AG08395 (cell line): Measurements from ENCODE around the gene SPACA5.
"Not testable (repeated sequence)": the region's sequence is repeated elsewhere in the genome, so short reads cannot be mapped to it uniquely, and the experiment has no call there.

ENCODE experiments used
- DNase-seq: peaks from one replicate; pipeline ENCODE4 v3.0.0; 2012; ENCODE audit warnings: mixed read lengths, low spot score

Gene SPACA5

DNA sequence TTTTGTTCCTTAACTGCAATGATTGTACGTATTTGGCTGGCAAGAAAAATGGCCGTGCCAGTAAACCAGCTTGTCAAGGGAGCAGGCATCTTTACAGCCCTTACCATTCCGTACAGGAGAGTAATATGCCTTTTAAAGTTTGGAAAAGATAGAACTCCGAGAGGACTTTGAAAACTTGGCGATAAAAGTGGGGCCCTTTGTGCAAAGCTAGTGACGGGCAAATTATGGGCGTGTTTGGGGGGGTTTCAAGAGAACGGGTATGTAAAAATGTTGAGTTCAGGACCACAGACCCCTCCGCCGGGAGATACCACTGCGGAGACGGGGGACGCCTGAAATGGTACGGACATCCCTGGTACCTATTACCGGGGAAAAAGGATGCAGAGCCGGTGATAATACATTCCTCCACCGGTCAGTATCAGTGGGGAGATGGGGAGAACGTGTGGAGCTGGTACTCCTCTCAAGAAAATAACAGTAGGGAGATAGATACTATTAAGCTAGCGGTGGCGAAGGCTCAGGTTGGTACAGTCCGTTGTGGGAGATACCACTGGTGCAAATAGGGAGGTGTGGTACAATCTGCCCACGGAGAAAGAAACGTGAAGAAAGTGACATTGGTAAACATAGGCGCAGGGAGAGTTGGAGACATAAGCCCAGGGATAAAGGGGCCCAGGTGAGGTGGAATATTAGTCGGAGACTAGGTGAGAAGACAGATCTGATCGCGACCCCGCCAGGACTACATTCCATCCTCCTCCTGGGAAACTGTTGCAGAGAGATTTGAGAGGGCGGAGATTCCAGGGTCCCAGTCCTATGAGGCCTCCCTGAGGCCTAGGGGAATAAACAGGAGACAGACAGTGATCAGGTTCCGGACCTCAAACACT is 14.5 kb downstream of the SPACA5 start:
- DNase-seq: peak; percentile 61

DNA sequence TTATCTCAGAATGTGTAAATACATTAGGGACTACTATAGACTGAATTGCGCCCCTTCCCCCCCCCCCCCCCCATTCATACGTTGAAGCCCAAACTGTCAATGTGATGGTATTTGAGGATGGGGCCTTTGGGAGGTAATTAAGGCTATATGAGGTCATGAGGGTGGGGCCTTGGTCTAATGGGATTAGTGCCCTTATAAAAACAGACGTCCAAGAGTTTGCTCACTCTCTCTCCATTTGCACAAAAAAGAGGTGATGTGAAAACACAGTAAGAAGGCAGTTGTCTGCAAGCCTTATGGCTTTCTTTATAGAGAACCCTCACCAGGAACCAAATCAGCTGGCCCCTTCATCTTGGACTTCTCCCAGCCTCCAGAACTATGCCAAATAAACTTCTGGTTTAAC is 15.3 kb downstream of the SPACA5 start:
- no peak for DNase-seq

DNA sequence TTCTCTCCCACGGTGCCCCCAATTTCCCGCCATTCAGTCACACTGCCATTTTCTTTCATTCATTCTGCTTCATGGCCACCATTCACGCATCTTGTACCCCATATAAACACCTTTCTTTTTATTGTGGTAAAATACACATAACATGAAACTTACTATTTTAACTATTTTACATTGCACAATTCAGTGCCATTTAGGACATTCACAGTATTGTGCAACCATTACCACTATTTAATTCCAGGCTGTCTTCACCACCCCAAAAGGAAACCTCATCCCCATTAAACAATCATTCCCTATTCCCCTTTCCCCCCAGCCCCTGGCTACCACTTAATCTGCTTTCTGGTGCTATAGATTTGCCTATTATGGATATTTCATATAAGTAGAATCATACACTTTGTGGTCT is 15.9 kb downstream of the SPACA5 start:
- DNase-seq: no peak

DNA sequence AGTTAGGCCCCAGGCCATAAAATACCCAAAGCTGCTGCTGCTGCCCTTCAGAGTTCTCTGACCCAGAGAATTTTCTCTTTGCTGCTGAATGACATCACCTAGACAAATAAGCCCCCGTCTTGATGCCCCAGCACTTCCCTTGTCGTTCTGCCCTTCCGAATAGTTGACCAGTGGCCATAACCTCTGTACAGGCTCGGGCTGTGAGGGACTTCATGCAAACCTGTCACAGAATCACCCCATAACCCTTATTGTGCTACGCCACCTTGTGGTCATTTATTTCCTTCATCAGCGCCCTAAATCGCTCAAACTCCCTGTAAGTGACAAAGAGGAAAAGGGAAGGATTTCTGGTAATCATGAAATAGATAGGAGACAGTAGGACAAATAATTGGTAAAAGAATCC is 18.8 kb downstream of the SPACA5 start:
- peak; percentile 31 for DNase-seq

DNA sequence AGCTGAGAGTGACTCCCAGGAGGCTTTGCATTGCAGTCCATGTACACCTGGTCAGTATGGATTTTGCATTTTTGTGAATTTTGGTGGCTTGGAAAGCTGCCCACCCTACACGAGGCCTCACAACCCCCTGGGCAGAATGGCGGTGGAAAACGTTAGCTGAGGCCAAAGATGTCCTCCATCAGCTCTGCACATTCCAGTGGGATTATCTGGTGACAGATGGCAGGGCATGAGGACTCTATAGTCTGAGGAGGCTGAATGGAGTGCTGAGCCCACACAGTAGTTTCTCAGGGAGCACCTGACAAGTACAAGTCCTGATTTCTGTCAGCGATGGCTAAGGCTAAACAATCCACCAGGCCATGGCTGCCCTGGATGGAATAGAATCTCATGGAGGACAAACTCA is 20.8 kb downstream of the SPACA5 start:
- DNase-seq: not testable (repeated sequence)

DNA sequence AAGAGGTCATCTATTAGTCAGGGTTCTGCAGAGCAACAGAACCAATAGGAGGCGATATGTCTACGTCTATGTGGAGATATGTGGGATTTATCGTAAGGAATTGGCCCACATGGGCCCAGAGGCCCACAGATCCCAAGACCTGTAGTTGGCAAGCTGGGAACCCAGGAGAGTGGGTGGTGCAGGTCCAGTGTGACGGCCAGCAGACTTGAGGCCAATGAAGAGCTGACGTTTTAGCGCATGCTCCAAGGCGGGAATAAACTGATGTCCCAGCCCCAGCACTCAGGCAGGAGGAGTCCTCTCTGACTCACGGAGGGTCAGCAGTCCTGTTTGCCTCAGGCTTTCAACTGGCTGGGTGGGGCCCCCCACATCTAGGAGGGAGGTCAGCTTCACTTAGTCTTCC is 21.3 kb downstream of the SPACA5 start:
- DNase-seq: no peak

DNA sequence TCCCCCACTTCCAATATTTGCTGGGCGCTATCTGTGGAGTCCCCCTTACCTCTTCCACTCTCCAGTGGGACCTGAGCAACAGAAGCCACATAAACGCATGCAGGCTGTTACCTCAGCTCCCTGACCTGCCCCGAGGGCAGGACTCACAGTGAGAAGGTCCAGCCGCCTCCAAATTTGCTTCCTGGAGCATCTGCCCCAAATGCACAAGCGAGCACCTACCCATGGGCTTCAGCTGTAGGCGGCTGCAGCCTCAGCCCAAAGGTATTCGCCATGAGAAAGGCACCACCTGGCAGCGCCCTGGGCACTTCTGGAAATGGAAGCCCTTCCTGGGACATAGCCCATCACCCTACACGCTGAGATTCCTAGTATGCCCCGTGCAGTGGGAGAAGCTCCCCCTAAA is 23.4 kb downstream of the SPACA5 start:
- DNase-seq: no peak

DNA sequence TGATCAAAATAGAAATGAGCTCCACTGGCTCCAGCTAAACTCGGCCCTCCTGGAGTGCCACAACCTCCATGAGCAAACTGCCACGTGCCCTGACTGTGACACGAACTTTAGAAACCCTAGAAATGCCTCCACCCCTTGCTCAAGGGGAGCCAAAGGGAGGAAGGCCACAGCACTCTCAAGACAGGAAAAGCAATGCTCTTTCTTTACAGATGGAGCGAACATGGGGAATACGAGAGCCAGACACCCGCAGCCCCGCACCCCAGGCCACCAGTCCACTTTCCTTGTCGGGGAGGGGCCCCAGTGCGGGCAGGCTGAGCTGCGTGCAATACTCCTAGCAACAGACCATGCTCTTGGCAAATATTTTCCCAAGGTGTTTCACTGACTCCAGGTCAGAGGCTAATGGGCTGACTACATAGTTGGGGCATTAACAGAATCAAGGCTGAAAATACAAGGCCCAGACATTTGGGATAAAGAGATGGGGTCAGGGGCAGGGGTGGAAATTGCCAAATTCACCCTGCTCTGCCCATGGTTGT is 23.9 kb downstream of the SPACA5 start:
- not testable (repeated sequence) for DNase-seq

DNA sequence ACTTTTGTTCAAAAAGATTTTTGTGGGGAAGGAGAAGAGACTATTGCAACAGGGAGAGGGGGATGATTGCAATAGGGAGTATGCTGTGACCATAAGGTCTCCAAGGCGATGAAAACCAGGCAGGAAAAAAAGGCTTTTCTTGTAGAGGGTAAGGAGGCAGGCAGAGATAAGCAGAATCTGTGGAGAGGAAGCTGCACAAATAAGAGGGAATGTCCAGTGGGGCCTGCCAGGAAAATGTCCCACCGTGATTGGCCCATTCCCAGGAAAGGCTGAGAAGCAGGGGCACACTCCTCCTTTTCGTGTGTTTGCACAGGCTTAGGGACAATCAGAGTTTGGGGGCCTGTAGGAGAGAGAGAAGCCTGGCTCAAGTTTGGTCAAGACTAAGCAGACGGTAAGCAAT is 29.1 kb downstream of the SPACA5 start:
- DNase-seq: no peak

DNA sequence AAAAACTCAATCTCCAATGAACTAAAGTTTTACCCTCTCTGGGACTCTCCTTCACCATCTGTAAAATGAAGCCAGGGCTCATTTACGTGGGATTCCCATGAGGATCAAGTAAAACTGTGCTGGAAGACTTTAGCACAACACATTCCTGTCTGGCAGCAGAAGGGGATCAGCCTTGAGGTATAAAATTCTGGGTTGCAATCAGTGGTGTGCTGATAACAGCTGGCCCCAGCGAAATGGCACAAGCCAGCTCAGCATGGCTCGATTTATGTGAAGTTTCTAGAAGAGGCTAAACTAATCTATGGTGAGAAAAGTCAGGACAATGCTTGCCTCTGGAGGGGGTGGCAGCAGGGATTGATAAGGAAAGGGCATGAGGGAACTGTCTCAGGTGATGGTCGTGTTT is 36.3 kb downstream of the SPACA5 start:
- DNase-seq: no peak

DNA sequence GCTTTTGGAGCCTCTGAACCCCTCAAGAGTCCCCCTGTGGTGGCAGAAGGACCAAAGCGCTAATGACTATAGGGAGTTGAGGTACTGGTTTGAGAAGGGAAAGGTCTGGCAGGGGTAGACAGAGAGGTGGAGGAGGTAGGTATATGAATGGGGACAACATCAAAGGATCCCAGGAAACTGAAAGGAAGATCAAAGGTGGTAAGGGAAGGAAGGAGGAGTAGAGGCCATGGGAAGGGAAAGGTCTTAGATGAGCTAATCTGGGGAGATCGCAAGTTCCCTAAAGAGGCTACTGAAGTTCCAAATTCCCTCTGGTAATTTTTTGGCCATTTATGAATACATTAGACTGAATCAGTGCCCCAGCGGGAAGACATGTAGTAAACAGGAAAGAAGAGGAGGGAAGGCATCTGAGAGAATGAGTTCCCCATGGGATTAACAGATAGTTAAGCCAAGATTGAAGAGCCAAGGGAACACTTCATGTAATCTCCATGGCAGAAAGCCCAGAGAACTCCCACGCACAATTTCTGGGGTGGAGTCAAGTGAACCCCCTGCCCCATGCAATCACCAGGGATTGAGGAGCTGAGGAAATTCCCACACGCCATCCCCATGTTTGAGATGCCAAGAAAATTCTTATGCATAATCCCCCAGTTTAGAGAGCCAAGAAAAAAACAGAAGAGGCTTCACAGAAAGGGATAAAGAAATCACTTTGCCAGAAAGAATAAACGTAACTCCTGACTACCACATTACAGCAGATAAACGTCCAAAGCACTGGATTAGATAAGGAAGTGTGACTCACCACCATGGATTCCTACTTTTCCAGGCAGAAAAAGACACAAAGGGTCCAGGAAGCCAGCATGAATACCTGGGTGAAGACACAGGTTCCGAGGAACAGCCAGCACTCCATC is 38.9 kb downstream of the SPACA5 start:
- DNase-seq: no peak

DNA sequence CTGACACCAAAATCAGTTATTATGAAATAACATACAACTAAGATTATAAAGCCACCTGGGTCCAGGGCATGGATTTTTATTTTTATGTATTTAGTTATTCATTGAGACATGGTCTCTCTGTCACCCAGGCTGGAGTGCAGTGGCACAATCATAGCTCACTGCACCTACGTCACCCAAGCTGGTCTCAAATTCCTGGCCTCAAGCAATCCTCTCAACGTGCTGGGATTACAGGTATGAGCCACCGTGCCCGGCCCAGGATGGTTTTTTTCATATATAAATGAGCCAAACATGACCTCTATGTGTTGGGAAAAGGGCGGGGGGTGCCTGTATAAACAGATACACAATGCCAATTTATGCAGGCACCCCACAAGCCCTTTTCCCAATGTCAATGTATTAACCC is 40.1 kb downstream of the SPACA5 start:
- DNase-seq: no peak

DNA sequence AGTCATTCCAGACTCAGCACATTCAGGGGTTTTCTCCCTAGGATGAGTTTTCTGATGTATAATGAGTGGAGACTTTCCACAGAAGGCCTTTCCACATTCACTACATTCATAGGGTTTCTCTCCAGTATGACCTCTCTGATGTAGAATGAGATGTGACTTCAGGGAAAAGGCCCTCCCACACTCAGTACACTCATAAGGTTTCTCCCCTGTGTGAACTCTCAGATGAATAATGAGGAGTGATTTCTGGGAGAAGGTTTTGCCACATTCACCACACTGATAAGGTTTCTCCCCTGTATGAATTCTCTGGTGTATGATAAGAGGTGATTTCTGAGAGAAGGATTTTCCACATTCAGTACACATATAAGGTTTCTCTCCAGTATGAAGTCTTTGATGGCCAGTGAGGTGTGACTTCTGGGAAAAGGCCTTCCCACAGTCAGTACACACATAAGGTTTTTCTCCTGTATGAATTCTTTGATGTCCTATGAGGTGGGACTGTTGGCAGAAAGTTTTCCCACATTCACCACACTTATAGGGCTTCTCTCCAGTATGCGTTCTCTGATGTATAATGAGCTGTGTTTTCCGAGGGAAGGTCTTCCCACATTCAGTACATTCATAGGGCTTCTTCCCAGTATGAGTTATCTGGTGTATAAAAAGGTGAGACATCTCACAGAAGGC is 52.0 kb downstream of the SPACA5 start:
- DNase-seq: no peak

DNA sequence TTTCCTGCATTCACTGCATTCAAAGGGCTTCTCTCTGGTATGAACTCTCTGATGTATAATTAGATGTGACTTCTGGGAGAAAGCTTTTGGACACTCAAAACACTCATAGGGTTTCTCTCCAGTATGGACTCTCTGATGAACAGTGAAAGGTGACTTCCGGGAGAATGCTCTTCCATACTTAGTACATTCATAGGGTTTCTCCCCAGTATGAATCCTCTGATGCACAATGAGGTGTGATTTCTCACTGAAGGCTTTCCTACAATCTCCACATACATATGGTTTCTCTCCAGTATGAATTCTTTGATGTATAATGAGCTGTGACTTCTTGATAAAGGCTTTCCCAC is 52.5 kb downstream of the SPACA5 start:
- no peak for DNase-seq
